H1 (cell line): Measurements from ENCODE around the gene SMARCA4. TPM values are rescaled to one million over a fixed set of nuclear protein-coding genes. Genes with fewer than 3 reads are reported as not detected.
A peak's percentile ranks its signal among the peaks of the same experiment; 100 is the strongest.

Experiments used
- CTCF ChIA-PET: fragments of 300-600 bp; sonication (Branson Sonifier 250); formaldehyde crosslinking; loops from one replicate; lab custom pipeline; 2021; ENCODE audit not compliant: partially characterized antibody; lab: Charles Lee
- POLR2A ChIA-PET: fragments of 300-600 bp; sonication (Branson Sonifier 250); formaldehyde crosslinking; loops from one replicate; lab custom pipeline; 2021; ENCODE audit warnings: inconsistent platforms; ENCODE audit not compliant: partially characterized antibody; lab: Charles Lee
- DNase-seq, 2 experiments: peaks; one replicate each; pipeline versions ENCODE4 v3.0.0 to v3.0.0-alpha.2; 2010 to 2022; ENCODE audit warnings: low spot score in 2 of 2, low read depth in 1 of 2, mixed read lengths in 1 of 2
- FAIRE-seq: peaks from 2 replicates; lab custom pipeline; 2011; peaks lifted over from hg19 to GRCh38; lab: Jason Lieb, UNC
- H2AFZ ChIP-seq: 2 replicates; pipeline ENCODE4 v1.8.1; 2012; ENCODE audit warnings: low read length, inconsistent platforms
- H2AK5ac ChIP-seq: 2 replicates; pipeline ENCODE4 v1.6.1; 2013; ENCODE audit warnings: low read depth, low read length
- H2BK120ac ChIP-seq: replicated peaks from 2 replicates; pipeline ENCODE3; 2013; ENCODE audit warnings: low read depth, low read length, inconsistent platforms
- H2BK12ac ChIP-seq: 2 replicates; pipeline ENCODE4 v1.6.1; 2013; ENCODE audit warnings: low read depth, low read length
- H2BK15ac ChIP-seq: 2 replicates; pipeline ENCODE4 v1.6.1; 2013; ENCODE audit warnings: low read length
- H2BK20ac ChIP-seq: 2 replicates; pipeline ENCODE4 v1.6.1; 2013; ENCODE audit warnings: low read length
- H2BK5ac ChIP-seq: 2 replicates; pipeline ENCODE4 v1.6.1; 2013; ENCODE audit warnings: low read depth, low read length
- H3K14ac ChIP-seq: 2 replicates; pipeline ENCODE4 v1.6.1; 2013; ENCODE audit warnings: inconsistent platforms; ENCODE audit not compliant: insufficient read length
- H3K18ac ChIP-seq: 2 replicates; pipeline ENCODE4 v1.6.1; 2013; ENCODE audit warnings: low read length; ENCODE audit errors: extremely low read depth
- H3K23ac ChIP-seq: 2 replicates; pipeline ENCODE4 v1.6.1; 2013; ENCODE audit warnings: inconsistent platforms; ENCODE audit not compliant: insufficient read length
- H3K23me2 ChIP-seq: 2 replicates; pipeline ENCODE4 v1.6.1; 2013; ENCODE audit warnings: low read depth, low read length
- H3K27ac ChIP-seq: 2 replicates; pipeline ENCODE4 v1.6.1; 2011; ENCODE audit warnings: low read depth, low read length, inconsistent platforms
- H3K27me3 ChIP-seq, 4 experiments: replicated peaks in 1 of 4; 1 replicate in 1 of 4; 2 replicates in 3 of 4; pipeline versions ENCODE4 v1.6.1 to v1.8.1; 2011 to 2013; ENCODE audit warnings: low read length in 3 of 4, mild to moderate bottlenecking in 3 of 4, inconsistent platforms in 2 of 4, mixed read lengths in 2 of 4, moderate library complexity in 1 of 4; ENCODE audit not compliant: control insufficient read depth in 3 of 4, insufficient read depth in 3 of 4; ENCODE audit errors: extremely low read depth in 1 of 4
- H3K36me3 ChIP-seq, 4 experiments: 2 replicates each; pipeline versions ENCODE4 v1.6.1 to v1.8.1; 2011 to 2013; ENCODE audit warnings: mild to moderate bottlenecking in 4 of 4, low read length in 3 of 4, moderate library complexity in 2 of 4, control low read depth in 1 of 4, inconsistent platforms in 1 of 4; ENCODE audit not compliant: insufficient read depth in 4 of 4, control insufficient read depth in 2 of 4
- H3K4ac ChIP-seq: replicated peaks from 2 replicates; pipeline ENCODE3; 2013; ENCODE audit warnings: low read length, low read depth, mixed read lengths, inconsistent platforms; ENCODE audit not compliant: insufficient read length
- H3K4me1 ChIP-seq, 4 experiments: replicated peaks in 1 of 4; 1 replicate in 1 of 4; 2 replicates in 3 of 4; pipeline versions ENCODE4 v1.6.1 to v1.8.1; 2011 to 2013; ENCODE audit warnings: low read length in 3 of 4, inconsistent platforms in 2 of 4, mixed read lengths in 1 of 4; ENCODE audit not compliant: insufficient read depth in 4 of 4, control insufficient read depth in 3 of 4
- H3K4me2 ChIP-seq, 2 experiments: 2 replicates each; pipeline versions ENCODE4 v1.6.1 to v1.8.1; 2011 to 2013; ENCODE audit warnings: low read depth in 2 of 2, low read length in 2 of 2, control low read depth in 1 of 2, inconsistent platforms in 1 of 2, mild to moderate bottlenecking in 1 of 2; ENCODE audit not compliant: insufficient read depth in 1 of 2
- H3K4me3 ChIP-seq, 4 experiments: fragments of 200-600, 300-600 bp in 1 of 4; sonication (generic), shearing (Covaris generic), sonication (Bioruptor Twin) in 1 of 4; 2 replicates each; pipeline versions ENCODE4 v1.5.1 to v1.8.1; 2011 to 2016; ENCODE audit warnings: low read length in 4 of 4, low read depth in 3 of 4, control low read depth in 2 of 4, inconsistent platforms in 2 of 4, mild to moderate bottlenecking in 2 of 4, mixed read lengths in 1 of 4, moderate library complexity in 1 of 4; ENCODE audit not compliant: insufficient read depth in 2 of 4; ENCODE audit errors: extremely low read depth in 1 of 4
- H3K56ac ChIP-seq: replicated peaks from 2 replicates; pipeline ENCODE3; 2013; ENCODE audit warnings: low read depth, mild to moderate bottlenecking, mixed read lengths, low read length, inconsistent platforms; ENCODE audit not compliant: insufficient read length
- H3K79me1 ChIP-seq: 2 replicates; pipeline ENCODE4 v1.6.1; 2013; ENCODE audit warnings: low read depth, low read length, control low read depth
- H3K79me2 ChIP-seq, 2 experiments: 2 replicates each; pipeline versions ENCODE4 v1.6.1 to v1.8.1; 2012 to 2013; ENCODE audit warnings: low read length in 2 of 2, mild to moderate bottlenecking in 2 of 2, inconsistent platforms in 1 of 2; ENCODE audit not compliant: insufficient read depth in 2 of 2, control insufficient read depth in 1 of 2
- H3K9ac ChIP-seq, 4 experiments: replicated peaks in 1 of 4; 1 replicate in 1 of 4; 2 replicates in 3 of 4; pipeline versions ENCODE4 v1.6.1 to v1.8.1; 2011 to 2013; ENCODE audit warnings: low read depth in 3 of 4, low read length in 3 of 4, control low read depth in 2 of 4, mild to moderate bottlenecking in 2 of 4, moderate library complexity in 2 of 4, inconsistent platforms in 1 of 4; ENCODE audit errors: extremely low read depth in 1 of 4
- H3K9me3 ChIP-seq, 2 experiments: 2 replicates each; pipeline versions ENCODE4 v1.6.1 to v1.8.1; 2012 to 2013; ENCODE audit warnings: mild to moderate bottlenecking in 2 of 2, moderate library complexity in 2 of 2, control low read depth in 1 of 2, inconsistent platforms in 1 of 2, low read depth in 1 of 2, low read length in 1 of 2, mixed read lengths in 1 of 2; ENCODE audit not compliant: insufficient read depth in 2 of 2
- H4K20me1 ChIP-seq, 2 experiments: replicated peaks in 1 of 2; 2 replicates each; pipeline versions ENCODE3 to v1.8.1; 2011 to 2013; ENCODE audit warnings: inconsistent platforms in 2 of 2, low read length in 2 of 2, mild to moderate bottlenecking in 1 of 2; ENCODE audit not compliant: insufficient read depth in 2 of 2, control insufficient read depth in 1 of 2
- H4K5ac ChIP-seq: 2 replicates; pipeline ENCODE4 v1.6.1; 2013; ENCODE audit warnings: low read length, low read depth, mixed read lengths, inconsistent platforms; ENCODE audit not compliant: insufficient read length
- H4K8ac ChIP-seq: 2 replicates; pipeline ENCODE4 v1.8.0; 2013; ENCODE audit warnings: mild to moderate bottlenecking, moderate library complexity, low read length, inconsistent platforms; ENCODE audit not compliant: insufficient read depth; ENCODE audit errors: extremely low read depth
- H4K91ac ChIP-seq: replicated peaks from 2 replicates; pipeline ENCODE3; 2013; ENCODE audit warnings: low read length, mixed read lengths, inconsistent platforms; ENCODE audit not compliant: insufficient read length
- CHD1 ChIP-seq: IDR thresholded peaks from 2 replicates; pipeline ENCODE4 v1.6.1; 2012; ENCODE audit warnings: low read depth, low read length, improper control_type of control experiment
- FOSL1 ChIP-seq: IDR thresholded peaks from 2 replicates; pipeline ENCODE4 v1.6.1; 2011; ENCODE audit warnings: mild to moderate bottlenecking, low read depth, low read length, moderate library complexity; ENCODE audit not compliant: insufficient read depth
- KDM4A ChIP-seq: IDR thresholded peaks from one replicate; pipeline ENCODE4 v1.7.1; 2012; ENCODE audit warnings: low read depth, mild to moderate bottlenecking, moderate library complexity, low read length, inconsistent platforms; ENCODE audit not compliant: severe bottlenecking
- NANOG ChIP-seq: IDR thresholded peaks from 2 replicates; pipeline ENCODE4 v1.6.1; 2011; ENCODE audit warnings: low read length, low read depth, mild to moderate bottlenecking, inconsistent platforms; ENCODE audit not compliant: insufficient read depth, poor library complexity, severe bottlenecking
- RBBP5 ChIP-seq: IDR thresholded peaks from 2 replicates; pipeline ENCODE4 v1.7.1; 2012; ENCODE audit warnings: low read depth, mild to moderate bottlenecking, inconsistent platforms, low read length, moderate library complexity, borderline replicate concordance
- TAF7 ChIP-seq: optimal IDR thresholded peaks from 2 replicates; pipeline ENCODE3; 2011; ENCODE audit warnings: low read depth, mild to moderate bottlenecking, inconsistent platforms, low read length, moderate library complexity, borderline replicate concordance
- WGBS, 2 experiments: shearing (Covaris generic) in 1 of 2; methylation state at CpG; one replicate each; pipeline versions ENCODE4 v1.1.6 to v1.1.7; 2013 to 2015; ENCODE audit warnings: low lambda C conversion rate in 2 of 2, mixed read lengths in 2 of 2, inconsistent platforms in 1 of 2, low coverage in 1 of 2, missing lambda C conversion rate in 1 of 2; ENCODE audit not compliant: insufficient replicate concordance in 2 of 2, insufficient coverage in 1 of 2, insufficient read length in 1 of 2; ENCODE audit errors: extremely low coverage in 1 of 2, missing lambda C conversion rate in 1 of 2; 5-methylcytosine and 5-hydroxymethylcytosine counted together
- polyA plus RNA-seq, 7 experiments: library from polyadenylated mRNA; depleted of rRNA in 3 of 7; stranded (reverse) in 5 of 7; unstranded in 2 of 7; fragments of >200 nt in 5 of 7; fragments of 200-250 nt in 2 of 7; gene quantifications; 1 replicate in 5 of 7; 2 replicates in 1 of 7; 4 replicates in 1 of 7; pipeline versions ENCODE4 v1.2.1 to v1.2.3, GENCODE V29; 2011 to 2013; ENCODE audit warnings: missing spikeins in 2 of 7, mixed read lengths in 2 of 7
- total RNA-seq: library from RNA; stranded (reverse); fragmentation: NEBNext Ultra II Directional; extraction: Animal tissue kit (Norgen Biotek cat#: 25700); gene quantifications from 2 replicates; pipeline ENCODE4 v1.2.1, GENCODE V29; 2021
- TF ChIP-seq, protein P1 (sequence below), 3 experiments: IDR thresholded peaks; 1 replicate in 2 of 3; 2 replicates in 1 of 3; pipeline versions ENCODE4 v1.5.1 to v1.6.1; 2011; ENCODE audit warnings: low read length in 3 of 3, mild to moderate bottlenecking in 3 of 3, inconsistent platforms in 2 of 3, low read depth in 1 of 3, moderate library complexity in 1 of 3; ENCODE audit not compliant: insufficient read depth in 1 of 3; ENCODE audit errors: control extremely low read depth in 1 of 3

Gene SMARCA4
- total and polyA plus RNA-seq, 2 of the 8 experiments (the other 6 are each of a cell fraction or from before 2014, with no cell fraction given) = 86.4 to 263 TPM

DNA sequence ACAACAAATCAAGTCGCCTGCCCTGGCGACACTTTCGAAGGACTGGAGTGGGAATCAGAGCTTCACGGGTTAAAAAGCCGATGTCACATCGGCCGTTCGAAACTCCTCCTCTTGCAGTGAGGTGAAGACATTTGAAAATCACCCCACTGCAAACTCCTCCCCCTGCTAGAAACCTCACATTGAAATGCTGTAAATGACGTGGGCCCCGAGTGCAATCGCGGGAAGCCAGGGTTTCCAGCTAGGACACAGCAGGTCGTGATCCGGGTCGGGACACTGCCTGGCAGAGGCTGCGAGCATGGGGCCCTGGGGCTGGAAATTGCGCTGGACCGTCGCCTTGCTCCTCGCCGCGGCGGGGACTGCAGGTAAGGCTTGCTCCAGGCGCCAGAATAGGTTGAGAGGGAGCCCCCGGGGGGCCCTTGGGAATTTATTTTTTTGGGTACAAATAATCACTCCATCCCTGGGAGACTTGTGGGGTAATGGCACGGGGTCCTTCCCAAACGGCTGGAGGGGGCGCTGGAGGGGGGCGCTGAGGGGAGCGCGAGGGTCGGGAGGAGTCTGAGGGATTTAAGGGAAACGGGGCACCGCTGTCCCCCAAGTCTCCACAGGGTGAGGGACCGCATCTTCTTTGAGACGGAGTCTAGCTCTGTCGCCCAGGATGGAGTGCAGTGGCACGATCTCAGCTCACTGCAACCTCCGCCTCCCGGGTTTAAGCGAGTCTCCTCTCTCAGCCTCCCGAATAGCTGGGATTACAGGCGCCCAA, 128.6 kb downstream of the SMARCA4 start, which contains the start of gene LDLR:
Gene LDLR, plus strand, starts transcription at position 210 of the 760 bp plus-strand sequence. Its CDS starts 86 bp downstream, at position 296.
- Histone ChIP-seq H3K27ac (peak within 1 kb of the TSS; percentile 76; the same call in 1 of the 2 replicates), H3K14ac (peak within 1 kb of the TSS; percentile 52), H3K36me3 (peaks cover 4 to 37% (median 6%) of the 10 kb centered on the region in 4 experiments; a peak in 7 of 8 replicates), H2AK5ac (no peak within 1 kb of the TSS; the same call in none of the 2 replicates), H2BK5ac (peak within 1 kb of the TSS; percentile 95; the same call in 1 of the 2 replicates), H3K9ac (peak within 1 kb of the TSS; percentile 77 to 94 (median 85)), H2BK15ac (no peak within 1 kb of the TSS), H3K23me2 (peaks cover 7% of the 10 kb centered on the region), H2AFZ (no peak within 1 kb of the TSS), H4K5ac (peak within 1 kb of the TSS; percentile 71), H3K4ac (peak within 1 kb of the TSS; percentile 76), H3K79me2 (peaks cover 35 to 40% of the 10 kb centered on the region in 2 experiments), H3K23ac (no peak within 1 kb of the TSS), H2BK120ac (peak within 1 kb of the TSS; percentile 85), H4K8ac (peak within 1 kb of the TSS; percentile 87; the same call in 1 of the 2 replicates), H3K18ac (peak within 1 kb of the TSS; percentile 98), H3K9me3 (no peaks in the 10 kb centered on the region), H3K4me2 (peak within 1 kb of the TSS; percentile 66 to 98), H3K4me1 (peaks cover 7 to 15% (median 10%) of the 10 kb centered on the region in 4 experiments), H3K27me3 (no peaks in the 10 kb centered on the region), H2BK20ac (peak within 1 kb of the TSS; percentile 88; the same call in 1 of the 2 replicates), H3K4me3 (peak within 1 kb of the TSS; percentile 67 to 100 (median 89)), H3K79me1 (peaks cover 3% of the 10 kb centered on the region), H4K20me1 (peaks cover 21 to 22% of the 10 kb centered on the region in 2 experiments), H4K91ac (peak within 1 kb of the TSS; percentile 92), H3K56ac (peak within 1 kb of the TSS; percentile 66), H2BK12ac (peak within 1 kb of the TSS; percentile 89; the same call in 1 of the 2 replicates)
- FAIRE-seq = peak; percentile 48
- POLR2A ChIA-PET = interaction anchor here (0.7 to 3.1 kb wide), 19 partner anchors 9 to 272 kb away, joined by 3 to 16 read pairs (median 4); partner anchors contain the start of gene SMARCA4
- DNase-seq = peak; percentile 84 to 85
- 1% methylated on average over 40 of the region's 43 CpGs; no CpG with 5 or more reads in 1 of the 2 experiments for WGBS, 2 experiments
- CTCF ChIA-PET = interaction anchor here (0.6 to 1.8 kb wide), 3 partner anchors 17 to 268 kb away, joined by 3 to 4 read pairs (median 4); no protein-coding TSS in a partner anchor
- TF ChIP-seq, protein P1, sequence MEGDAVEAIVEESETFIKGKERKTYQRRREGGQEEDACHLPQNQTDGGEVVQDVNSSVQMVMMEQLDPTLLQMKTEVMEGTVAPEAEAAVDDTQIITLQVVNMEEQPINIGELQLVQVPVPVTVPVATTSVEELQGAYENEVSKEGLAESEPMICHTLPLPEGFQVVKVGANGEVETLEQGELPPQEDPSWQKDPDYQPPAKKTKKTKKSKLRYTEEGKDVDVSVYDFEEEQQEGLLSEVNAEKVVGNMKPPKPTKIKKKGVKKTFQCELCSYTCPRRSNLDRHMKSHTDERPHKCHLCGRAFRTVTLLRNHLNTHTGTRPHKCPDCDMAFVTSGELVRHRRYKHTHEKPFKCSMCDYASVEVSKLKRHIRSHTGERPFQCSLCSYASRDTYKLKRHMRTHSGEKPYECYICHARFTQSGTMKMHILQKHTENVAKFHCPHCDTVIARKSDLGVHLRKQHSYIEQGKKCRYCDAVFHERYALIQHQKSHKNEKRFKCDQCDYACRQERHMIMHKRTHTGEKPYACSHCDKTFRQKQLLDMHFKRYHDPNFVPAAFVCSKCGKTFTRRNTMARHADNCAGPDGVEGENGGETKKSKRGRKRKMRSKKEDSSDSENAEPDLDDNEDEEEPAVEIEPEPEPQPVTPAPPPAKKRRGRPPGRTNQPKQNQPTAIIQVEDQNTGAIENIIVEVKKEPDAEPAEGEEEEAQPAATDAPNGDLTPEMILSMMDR (IDR thresholded peaks at IDR 0.05; ENCODE audit: control extremely low read depth in 1 of 3, insufficient read depth in 1 of 3, low read depth in 1 of 3, low read length in 3 of 3) = no peak
- TF ChIP-seq TAF7 (peak; percentile 71), FOSL1 (no peak), KDM4A (peak; percentile 42), NANOG (no peak), CHD1 (no peak), RBBP5 (no peak)
